HepG2 (cell line): ENCODE measurements around the gene RTF1. TPM values are rescaled to one million over a fixed set of nuclear protein-coding genes. Genes with fewer than 3 reads are reported as not detected.

Experiments used
- ARID5B ChIP-seq: IDR thresholded peaks from 2 replicates; pipeline ENCODE4 v1.4.0; 2020; ENCODE audit warnings: mild to moderate bottlenecking, missing genetic modification reagents
- ATF7-NPFF ChIP-seq: sonication (generic); formaldehyde crosslinking; IDR thresholded peaks from 2 replicates; pipeline ENCODE4 v1.8.1; 2023; ENCODE audit warnings: mild to moderate bottlenecking, low read depth, missing genetic modification reagents, moderate library complexity
- EHMT2 ChIP-seq: fragments of 200-600 bp; sonication (generic); IDR thresholded peaks from 2 replicates; pipeline ENCODE4 v1.7.0; 2017; ENCODE audit warnings: antibody characterized with exemption, low read depth, low read length, borderline replicate concordance
- FOXO1 ChIP-seq: sonication (generic); formaldehyde crosslinking; IDR thresholded peaks from 2 replicates; pipeline ENCODE4 v1.4.0; 2020; ENCODE audit warnings: missing genetic modification reagents
- GMEB2 ChIP-seq: IDR thresholded peaks from 2 replicates; pipeline ENCODE4 v1.6.1; 2016; ENCODE audit warnings: missing biosample characterization, missing genetic modification reagents, low read depth
- HES4 ChIP-seq: sonication (generic); formaldehyde crosslinking; IDR thresholded peaks from 2 replicates; pipeline ENCODE4 v1.9.0; 2021; ENCODE audit warnings: mild to moderate bottlenecking, missing genetic modification reagents, borderline replicate concordance
- KLF11 ChIP-seq: IDR thresholded peaks from 2 replicates; pipeline ENCODE4 v1.6.1; 2016; ENCODE audit warnings: missing compliant biosample characterization
- LCORL ChIP-seq, 2 experiments: fragments of 450-650 bp in 1 of 2; sonication (generic) in 1 of 2; formaldehyde crosslinking in 1 of 2; IDR thresholded peaks; 2 replicates each; pipeline versions ENCODE4 v1.5.0 to v1.6.1; 2017 to 2020; ENCODE audit warnings: antibody characterized with exemption in 1 of 2, missing genetic modification reagents in 1 of 2
- MATR3 ChIP-seq: sonication (generic); formaldehyde crosslinking; IDR thresholded peaks from 2 replicates; pipeline ENCODE4 v1.4.0; 2020; ENCODE audit warnings: missing genetic modification reagents
- MXI1 ChIP-seq: IDR thresholded peaks from 3 replicates; pipeline ENCODE4 v1.6.1; 2012; ENCODE audit warnings: low read depth, low read length, inconsistent platforms, borderline replicate concordance
- PAX8 ChIP-seq: sonication (generic); formaldehyde crosslinking; IDR thresholded peaks from 2 replicates; pipeline ENCODE4 v1.8.0; 2022; ENCODE audit warnings: mild to moderate bottlenecking, missing genetic modification reagents, borderline replicate concordance
- REPIN1 ChIP-seq: sonication (generic); formaldehyde crosslinking; IDR thresholded peaks from 2 replicates; pipeline ENCODE4 v1.8.0; 2022; ENCODE audit warnings: missing genetic modification reagents, low read depth, mild to moderate bottlenecking, borderline replicate concordance
- SIX1 ChIP-seq: sonication (generic); formaldehyde crosslinking; IDR thresholded peaks from 2 replicates; pipeline ENCODE4 v1.4.0; 2020; ENCODE audit warnings: missing genetic modification reagents, borderline replicate concordance
- SNAPC5 ChIP-seq: sonication (generic); formaldehyde crosslinking; IDR thresholded peaks from 2 replicates; pipeline ENCODE4 v1.8.1; 2023; ENCODE audit warnings: mild to moderate bottlenecking, missing genetic modification reagents, borderline replicate concordance
- SOX13 ChIP-seq, 3 experiments: fragments of 450-650 bp in 1 of 3; sonication (generic) in 1 of 3; formaldehyde crosslinking in 1 of 3; IDR thresholded peaks in 2 of 3; conservative IDR thresholded peaks in 1 of 3; 2 replicates each; pipeline versions ENCODE4 v1.5.0 to v1.6.1; 2016 to 2020; ENCODE audit warnings: antibody characterized with exemption in 1 of 3, mild to moderate bottlenecking in 1 of 3, missing compliant biosample characterization in 1 of 3, missing genetic modification reagents in 1 of 3, moderate library complexity in 1 of 3
- ZMYM2 ChIP-seq: sonication (generic); formaldehyde crosslinking; IDR thresholded peaks from 2 replicates; pipeline ENCODE4 v1.8.0; 2022; ENCODE audit warnings: mild to moderate bottlenecking, missing genetic modification reagents
- ZNF33A ChIP-seq: sonication (generic); formaldehyde crosslinking; IDR thresholded peaks from 2 replicates; pipeline ENCODE4 v1.5.1; 2020; ENCODE audit warnings: missing genetic modification reagents, mild to moderate bottlenecking, moderate library complexity, borderline replicate concordance
- ZNF33B ChIP-seq: sonication (generic); formaldehyde crosslinking; IDR thresholded peaks from 2 replicates; pipeline ENCODE4 v1.5.1; 2020; ENCODE audit warnings: mild to moderate bottlenecking, missing genetic modification reagents
- ZNF383 ChIP-seq: sonication (generic); formaldehyde crosslinking; IDR thresholded peaks from 2 replicates; pipeline ENCODE4 v1.4.0; 2020; ENCODE audit warnings: missing genetic modification reagents, mild to moderate bottlenecking, borderline replicate concordance
- ZNF891 ChIP-seq: sonication (generic); formaldehyde crosslinking; IDR thresholded peaks from 2 replicates; pipeline ENCODE4 v1.5.0; 2020; ENCODE audit warnings: mild to moderate bottlenecking, missing genetic modification reagents
- ZSCAN30 ChIP-seq: sonication (generic); formaldehyde crosslinking; IDR thresholded peaks from 2 replicates; pipeline ENCODE4 v1.5.0; 2020; ENCODE audit warnings: mild to moderate bottlenecking, missing genetic modification reagents
- polyA plus RNA-seq, 8 experiments: library from polyadenylated mRNA; depleted of rRNA in 3 of 8; stranded (reverse) in 7 of 8; unstranded in 1 of 8; fragments of >200 nt; fragmentation: Illumina TruSeq in 4 of 8; extraction: Trizol in 4 of 8; gene quantifications; 2 replicates each; pipeline versions ENCODE4 v1.2.1 to v1.2.3, GENCODE V29; 2011 to 2016; ENCODE audit warnings: low read depth in 4 of 8, missing spikeins in 1 of 8, mixed read lengths in 1 of 8; ENCODE audit not compliant: insufficient read depth in 1 of 8
- total RNA-seq, 5 experiments: library from RNA; depleted of rRNA; stranded (reverse); fragments of >200 nt; fragmentation: Illumina TruSeq; extraction: Trizol; gene quantifications; 2 replicates each; pipeline ENCODE4 v1.2.3, GENCODE V29; 2016; ENCODE audit warnings: low read depth in 1 of 5
- TF ChIP-seq, protein P1 (sequence below): sonication (generic); formaldehyde crosslinking; IDR thresholded peaks from 2 replicates; pipeline ENCODE4 v1.5.0; 2020; ENCODE audit warnings: mild to moderate bottlenecking, missing genetic modification reagents

Gene RTF1
- total and polyA plus RNA-seq, 2 of the 13 experiments (the other 11 are each of a cell fraction or from before 2014, with no cell fraction given) = 13.9 to 17.9 TPM

GRCh38 chr15:41416128-41416741 lies 660 bp upstream of the RTF1 start (continued):
- TF ChIP-seq ZMYM2 (CRISPR knock-in tag) (no peak), GMEB2 (CRISPR knock-in tag) (no peak), SNAPC5 (no peak), ZNF33B (CRISPR knock-in tag) (no peak), REPIN1 (CRISPR knock-in tag) (0 out of 2 replicates have a peak, but pooled peaks have one; percentile 43), EHMT2 (no peak), ARID5B (CRISPR knock-in tag) (no peak), ZNF33A (CRISPR knock-in tag) (no peak), PAX8 (no peak), MXI1 (no peak), ATF7-NPFF (CRISPR knock-in tag) (peak; percentile 18; the same call in 1 of the 2 replicates), ZSCAN30 (CRISPR knock-in tag) (no peak), SOX13 (IDR thresholded peaks at IDR 0.05) (no peak), SOX13 (CRISPR knock-in tag; conservative IDR thresholded peaks at IDR 0.05 in 1 of 2, IDR thresholded peaks at IDR 0.05 in 1 of 2) (no peak), ZNF891 (CRISPR knock-in tag) (no peak), HES4 (CRISPR knock-in tag) (no peak), MATR3 (CRISPR knock-in tag) (no peak), LCORL (IDR thresholded peaks at IDR 0.05) (no peak), LCORL (CRISPR knock-in tag; IDR thresholded peaks at IDR 0.05) (0 out of 2 replicates have a peak, but pooled peaks have one; percentile 4), FOXO1 (CRISPR knock-in tag) (no peak), KLF11 (CRISPR knock-in tag) (no peak), ZNF383 (CRISPR knock-in tag) (no peak), SIX1 (no peak)
- TF ChIP-seq, protein P1, sequence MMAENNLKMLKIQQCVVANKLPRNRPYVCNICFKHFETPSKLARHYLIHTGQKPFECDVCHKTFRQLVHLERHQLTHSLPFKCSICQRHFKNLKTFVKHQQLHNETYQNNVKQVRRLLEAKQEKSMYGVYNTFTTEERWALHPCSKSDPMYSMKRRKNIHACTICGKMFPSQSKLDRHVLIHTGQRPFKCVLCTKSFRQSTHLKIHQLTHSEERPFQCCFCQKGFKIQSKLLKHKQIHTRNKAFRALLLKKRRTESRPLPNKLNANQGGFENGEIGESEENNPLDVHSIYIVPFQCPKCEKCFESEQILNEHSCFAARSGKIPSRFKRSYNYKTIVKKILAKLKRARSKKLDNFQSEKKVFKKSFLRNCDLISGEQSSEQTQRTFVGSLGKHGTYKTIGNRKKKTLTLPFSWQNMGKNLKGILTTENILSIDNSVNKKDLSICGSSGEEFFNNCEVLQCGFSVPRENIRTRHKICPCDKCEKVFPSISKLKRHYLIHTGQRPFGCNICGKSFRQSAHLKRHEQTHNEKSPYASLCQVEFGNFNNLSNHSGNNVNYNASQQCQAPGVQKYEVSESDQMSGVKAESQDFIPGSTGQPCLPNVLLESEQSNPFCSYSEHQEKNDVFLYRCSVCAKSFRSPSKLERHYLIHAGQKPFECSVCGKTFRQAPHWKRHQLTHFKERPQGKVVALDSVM (CRISPR knock-in tag) = peak; percentile 82
